ENCODE measurements around the gene TMEM129. TPM values are rescaled to one million over a fixed set of nuclear protein-coding genes. Genes with fewer than 3 reads are reported as not detected.
A peak's percentile ranks its signal among the peaks of the same experiment; 100 is the strongest.
"Not testable (repeated sequence)": the region's sequence is repeated elsewhere in the genome, so short reads cannot be mapped to it uniquely, and the experiment has no call there.

TMEM129 gene
- total and polyA plus RNA-seq, 4 experiments from 2014 or later: 36.8 to 42.1 (median 40.5) TPM

GRCh38 chr4:1708581-1708980 lies 12.5 kb downstream of the TMEM129 start:
- Mint-ChIP-seq H3K4me3 (peak overlapping the region in 3 of 8 donors; percentile 3 to 55 (median 40)), H3K27ac (peak overlapping the region in 5 of 7 donors; percentile 14 to 54 (median 18)), H3K9me3 (no peaks in the 10 kb centered on the region), H3K27me3 (no peaks in the 10 kb centered on the region), H3K36me3 (peaks cover 27 to 54% of the 10 kb centered on the region in 2 donors), H3K4me1 (peaks cover 27 to 77% (median 48%) of the 10 kb centered on the region in 4 donors)
- intact Hi-C loops (cut with micrococcal nuclease): no loop called here
- H3K36me3 ChIP-seq (ENCODE audit: insufficient read depth, low read length): peaks cover 4% of the 10 kb centered on the region
- no peaks in the 10 kb centered on the region for H3K9me3 ChIP-seq (ENCODE audit: control insufficient read depth in 1 of 2, low read length in 2 of 2)
- H3K4me3 ChIP-seq (ENCODE audit: low read length in 2 of 2): no peak overlapping the region
- no peak overlapping the region for H3K27ac ChIP-seq (ENCODE audit: low read depth, low read length)
- DNase-seq: no peak
- no peaks in the 10 kb centered on the region for H3K27me3 ChIP-seq (ENCODE audit: insufficient read depth, low read length)
- H3K4me1 ChIP-seq (ENCODE audit: insufficient read depth, low read length): peaks cover 38% of the 10 kb centered on the region
- ChIA-PET CTCF (ENCODE audit: partially characterized antibody) (interaction anchor here (1.5 to 9.7 kb wide), 3 partner anchors 16 to 18 kb away, joined by 10 to 115 read pairs (median 13); no protein-coding TSS in a partner anchor), POLR2A (ENCODE audit: partially characterized antibody) (interaction anchor here (0.8 to 2.7 kb wide), 3 partner anchors 12 to 15 kb away, joined by 3 to 19 read pairs (median 14); partner anchors contain the start of genes TACC3 and TMEM129)

DNA sequence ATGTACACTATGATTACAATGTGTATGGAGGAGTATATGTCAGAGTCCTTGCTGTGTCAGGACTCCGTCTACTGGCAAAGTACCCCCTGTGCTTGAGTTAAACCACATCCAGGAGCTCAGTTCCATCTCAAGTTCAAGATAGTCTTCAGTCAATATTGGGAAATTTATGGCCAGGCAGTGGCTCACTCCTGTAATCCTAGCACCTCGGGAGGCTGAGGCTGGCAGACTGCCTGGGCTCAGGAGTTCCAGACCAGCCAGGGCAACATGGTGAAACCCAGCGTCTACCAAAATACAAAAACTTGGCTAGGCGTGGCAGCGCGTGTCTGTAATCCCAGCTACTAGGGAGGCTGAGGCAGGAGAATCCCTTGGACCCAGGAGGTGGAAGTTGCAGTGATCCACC lies 14.8 kb downstream of the TMEM129 start:
- peaks cover 30% of the 10 kb centered on the region for H3K4me1 ChIP-seq (ENCODE audit: insufficient read depth, low read length)
- no peak overlapping the region for H3K4me3 ChIP-seq (ENCODE audit: low read length in 2 of 2)
- H3K36me3 Mint-ChIP-seq: peaks cover 39 to 65% of the 10 kb centered on the region in 2 donors
- peaks cover 28 to 80% (median 50%) of the 10 kb centered on the region in 4 donors for H3K4me1 Mint-ChIP-seq
- no peaks in the 10 kb centered on the region for H3K9me3 Mint-ChIP-seq
- H3K4me3 Mint-ChIP-seq: peak overlapping the region in 1 of 8 donors; percentile 55
- H3K36me3 ChIP-seq (ENCODE audit: insufficient read depth, low read length): peaks cover 16% of the 10 kb centered on the region
- H3K27ac Mint-ChIP-seq: peak overlapping the region in 1 of 7 donors; percentile 61
- intact Hi-C loops (cut with micrococcal nuclease): no loop called here
- POLR2A ChIA-PET (ENCODE audit: partially characterized antibody): interaction anchor here (1.2 kb wide), 1 partner anchor 15 kb away, joined by 3 read pairs; the partner anchor contains the start of genes TACC3 and TMEM129
- CTCF ChIA-PET (ENCODE audit: partially characterized antibody): interaction anchor here (9.7 kb wide), 1 partner anchor 13 kb away, joined by 115 read pairs; no protein-coding TSS in a partner anchor
- H3K27me3 ChIP-seq (ENCODE audit: insufficient read depth, low read length): no peaks in the 10 kb centered on the region
- H3K27me3 Mint-ChIP-seq: no peaks in the 10 kb centered on the region
- no peaks in the 10 kb centered on the region for H3K9me3 ChIP-seq (ENCODE audit: control insufficient read depth in 1 of 2, low read length in 2 of 2)
- DNase-seq: no peak
- no peak overlapping the region for H3K27ac ChIP-seq (ENCODE audit: low read depth, low read length)

GRCh38 chr4:1705732-1706131 lies 15.4 kb downstream of the TMEM129 start:
- Histone ChIP-seq H3K4me3 (ENCODE audit: low read length in 2 of 2) (no peak overlapping the region), H3K27me3 (ENCODE audit: insufficient read depth, low read length) (no peaks in the 10 kb centered on the region), H3K4me1 (ENCODE audit: insufficient read depth, low read length) (peaks cover 24% of the 10 kb centered on the region), H3K27ac (ENCODE audit: low read depth, low read length) (no peak overlapping the region), H3K9me3 (ENCODE audit: control insufficient read depth in 1 of 2, low read length in 2 of 2) (no peaks in the 10 kb centered on the region), H3K36me3 (ENCODE audit: insufficient read depth, low read length) (peaks cover 16% of the 10 kb centered on the region)
- Mint-ChIP-seq H3K4me1 (peaks cover 23 to 74% (median 45%) of the 10 kb centered on the region in 4 donors), H3K9me3 (no peaks in the 10 kb centered on the region), H3K27ac (no peak overlapping the region), H3K4me3 (no peak overlapping the region), H3K36me3 (peaks cover 36 to 63% of the 10 kb centered on the region in 2 donors), H3K27me3 (no peaks in the 10 kb centered on the region)
- no peak for DNase-seq
- ChIA-PET CTCF (ENCODE audit: partially characterized antibody) (interaction anchor here (9.7 kb wide), 1 partner anchor 13 kb away, joined by 115 read pairs; no protein-coding TSS in a partner anchor), POLR2A (ENCODE audit: partially characterized antibody) (interaction anchor here (1.2 kb wide), 1 partner anchor 15 kb away, joined by 3 read pairs; the partner anchor contains the start of genes TACC3 and TMEM129)
- intact Hi-C loops (cut with micrococcal nuclease): no loop called here

GRCh38 chr4:1703867-1704266 lies 17.3 kb downstream of the TMEM129 start:
- peaks cover 33% of the 10 kb centered on the region for H3K36me3 ChIP-seq (ENCODE audit: insufficient read depth, low read length)
- H3K9me3 Mint-ChIP-seq: no peaks in the 10 kb centered on the region
- H3K27ac Mint-ChIP-seq: peak overlapping the region in 2 of 7 donors; percentile 48 to 52
- POLR2A ChIA-PET (ENCODE audit: partially characterized antibody): interaction anchor here (0.9 to 3.7 kb wide), 3 partner anchors 9 to 22 kb away, joined by 3 to 14 read pairs (median 3); partner anchors contain the start of genes SLBP, TACC3 and TMEM129
- no peaks in the 10 kb centered on the region for H3K27me3 Mint-ChIP-seq
- no peak overlapping the region for H3K4me3 Mint-ChIP-seq
- no peaks in the 10 kb centered on the region for H3K27me3 ChIP-seq (ENCODE audit: insufficient read depth, low read length)
- CTCF ChIA-PET (ENCODE audit: partially characterized antibody): interaction anchor here (0.5 to 9.7 kb wide), 5 partner anchors 8 to 1192 kb away, joined by 3 to 115 read pairs (median 3); partner anchors contain the start of gene SLBP
- no peak overlapping the region for H3K4me3 ChIP-seq (ENCODE audit: low read length in 2 of 2)
- H3K9me3 ChIP-seq (ENCODE audit: control insufficient read depth in 1 of 2, low read length in 2 of 2): no peaks in the 10 kb centered on the region
- DNase-seq: no peak
- H3K36me3 Mint-ChIP-seq: peaks cover 39 to 69% of the 10 kb centered on the region in 2 donors
- H3K4me1 Mint-ChIP-seq: peaks cover 19 to 55% (median 32%) of the 10 kb centered on the region in 4 donors
- no peak overlapping the region for H3K27ac ChIP-seq (ENCODE audit: low read depth, low read length)
- intact Hi-C loops (cut with micrococcal nuclease): no loop called here
- H3K4me1 ChIP-seq (ENCODE audit: insufficient read depth, low read length): peaks cover 5% of the 10 kb centered on the region

DNA sequence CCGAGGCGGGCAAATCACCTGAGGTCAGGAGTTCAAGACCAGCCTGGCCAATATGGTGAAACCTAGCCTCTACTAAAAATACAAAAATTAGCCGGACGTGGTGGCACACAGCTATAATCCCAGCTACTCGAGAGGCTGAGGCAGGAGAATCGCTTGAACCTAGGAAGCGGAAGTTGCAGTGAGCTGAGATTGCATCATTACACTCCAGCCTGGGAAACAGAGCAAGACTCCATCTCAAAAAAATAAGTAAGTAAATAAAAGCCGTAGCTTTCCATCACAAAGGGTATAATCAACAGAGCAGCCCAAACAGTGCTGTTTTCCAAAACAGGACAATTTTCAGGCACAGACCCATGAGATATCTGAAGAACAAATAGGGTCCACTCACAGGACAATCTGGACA lies 19.5 kb downstream of the TMEM129 start:
- H3K27ac ChIP-seq (ENCODE audit: low read depth, low read length); H3K9me3 Mint-ChIP-seq; H3K4me1 ChIP-seq (ENCODE audit: insufficient read depth, low read length); DNase-seq; H3K4me3 ChIP-seq (ENCODE audit: low read length in 2 of 2); H3K27me3 Mint-ChIP-seq; intact Hi-C loops (cut with micrococcal nuclease); H3K9me3 ChIP-seq (ENCODE audit: control insufficient read depth in 1 of 2, low read length in 2 of 2); H3K4me3 Mint-ChIP-seq; H3K27me3 ChIP-seq (ENCODE audit: insufficient read depth, low read length): not testable (repeated sequence)
- Mint-ChIP-seq H3K27ac (peak overlapping the region in 1 of 7 donors; percentile 29), H3K4me1 (peaks cover 12 to 40% (median 24%) of the 10 kb centered on the region in 4 donors), H3K36me3 (peaks cover 36 to 67% of the 10 kb centered on the region in 2 donors)
- ChIA-PET CTCF (ENCODE audit: partially characterized antibody) (interaction anchor here (1.3 to 9.7 kb wide), 4 partner anchors 9 to 31 kb away, joined by 3 to 115 read pairs (median 4); partner anchors contain the start of genes TACC3 and TMEM129), POLR2A (ENCODE audit: partially characterized antibody) (interaction anchor here (1.3 to 3.7 kb wide), 3 partner anchors 9 to 19 kb away, joined by 3 to 14 read pairs (median 4); partner anchors contain the start of genes SLBP, TACC3 and TMEM129)
- H3K36me3 ChIP-seq (ENCODE audit: insufficient read depth, low read length): peaks cover 36% of the 10 kb centered on the region

DNA sequence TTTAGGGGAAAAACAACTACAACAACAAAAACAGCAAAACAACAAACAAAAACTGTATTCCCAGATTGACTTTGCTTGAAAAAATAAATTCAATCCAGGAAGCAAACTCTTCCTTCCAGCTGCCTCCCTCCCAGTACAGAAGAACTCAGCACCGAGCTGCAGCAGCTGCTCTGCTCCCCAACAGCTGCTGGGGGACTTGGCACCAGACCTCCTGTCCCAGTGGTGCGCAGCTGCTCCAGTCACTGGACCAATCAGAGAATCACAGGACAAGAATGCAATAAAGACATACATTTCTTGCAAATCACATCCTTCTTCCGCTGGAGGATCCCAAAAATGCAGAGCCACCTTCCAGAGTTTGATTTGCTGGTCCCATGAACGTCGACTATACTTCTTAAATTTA lies 25.2 kb downstream of the TMEM129 start:
- no peak for DNase-seq
- Histone ChIP-seq H3K4me3 (ENCODE audit: low read length in 2 of 2) (no peak overlapping the region), H3K4me1 (ENCODE audit: insufficient read depth, low read length) (peaks cover 4% of the 10 kb centered on the region), H3K36me3 (ENCODE audit: insufficient read depth, low read length) (peaks cover 65% of the 10 kb centered on the region), H3K27ac (ENCODE audit: low read depth, low read length) (no peak overlapping the region), H3K27me3 (ENCODE audit: insufficient read depth, low read length) (no peaks in the 10 kb centered on the region), H3K9me3 (ENCODE audit: control insufficient read depth in 1 of 2, low read length in 2 of 2) (no peaks in the 10 kb centered on the region)
- no peak overlapping the region for H3K4me3 Mint-ChIP-seq
- peak overlapping the region in 1 of 7 donors; percentile 44 for H3K27ac Mint-ChIP-seq
- peaks cover 3 to 7% (median 6%) of the 10 kb centered on the region in 4 donors for H3K4me1 Mint-ChIP-seq
- ChIA-PET CTCF (ENCODE audit: partially characterized antibody) (interaction anchor here (1.5 to 12.3 kb wide), 5 partner anchors 10 to 204 kb away, joined by 4 to 591 read pairs (median 53); partner anchors contain the start of genes SLBP, TACC3 and TMEM129), POLR2A (ENCODE audit: partially characterized antibody) (interaction anchor here (2.5 to 7.5 kb wide), 2 partner anchors 16 to 27 kb away, joined by 8 to 128 read pairs; partner anchors contain the start of genes SLBP, TACC3 and TMEM129)
- H3K9me3 Mint-ChIP-seq: no peaks in the 10 kb centered on the region
- intact Hi-C loops (cut with micrococcal nuclease): no loop called here
- no peaks in the 10 kb centered on the region for H3K27me3 Mint-ChIP-seq
- peaks cover 32 to 60% of the 10 kb centered on the region in 2 donors for H3K36me3 Mint-ChIP-seq

All from CD4-positive, alpha-beta memory T cell (primary cell).